Calu3 (cell line): Measurements from ENCODE around the gene NOVA2. TPM values are rescaled to one million over a fixed set of nuclear protein-coding genes. Genes with fewer than 3 reads are reported as not detected.

ENCODE experiments used
- BruUV-seq: library from RNA; stranded (reverse); fragments of 400-500 nt; replicated peaks from 2 replicates; lab custom pipeline; 2021; lab: Mats Ljungman, UMichigan
- CTCF ChIA-PET: fragments of 300-600 bp; sonication (Branson Sonifier 250); formaldehyde crosslinking; loops from one replicate; lab custom pipeline; 2022; ENCODE audit warnings: antibody characterized with exemption; lab: Charles Lee
- DNase-seq: peaks from one replicate; pipeline ENCODE4 v3.0.0; 2022
- H3K27ac Mint-ChIP-seq: one replicate; pipeline ENCODE4 v1.8.0; 2022; ENCODE audit warnings: mixed read lengths; ENCODE audit not compliant: unreplicated experiment
- H3K27me3 Mint-ChIP-seq: one replicate; pipeline ENCODE4 v1.8.0; 2022; ENCODE audit warnings: mixed read lengths; ENCODE audit not compliant: unreplicated experiment
- H3K36me3 Mint-ChIP-seq: one replicate; pipeline ENCODE4 v1.8.0; 2022; ENCODE audit warnings: mild to moderate bottlenecking, moderate library complexity, mixed read lengths; ENCODE audit not compliant: insufficient read depth, unreplicated experiment
- H3K4me1 Mint-ChIP-seq: one replicate; pipeline ENCODE4 v1.8.0; 2022; ENCODE audit warnings: mild to moderate bottlenecking, low read depth, mixed read lengths; ENCODE audit not compliant: unreplicated experiment
- H3K4me3 Mint-ChIP-seq: one replicate; pipeline ENCODE4 v1.8.0; 2022; ENCODE audit warnings: mild to moderate bottlenecking, low read depth, moderate library complexity, mixed read lengths; ENCODE audit not compliant: unreplicated experiment
- H3K9me3 Mint-ChIP-seq: one replicate; pipeline ENCODE4 v1.8.0; 2022; ENCODE audit warnings: low read depth, mixed read lengths; ENCODE audit not compliant: unreplicated experiment
- CTCF ChIP-seq: fragments of 200-600 bp; IDR thresholded peaks from one replicate; pipeline ENCODE4 v1.8.0; 2022; ENCODE audit warnings: antibody characterized with exemption; ENCODE audit not compliant: unreplicated experiment
- intact Hi-C: fragments of 100-400 bp; cut with micrococcal nuclease; formaldehyde crosslinking; loops from one replicate; pipeline ENCODE4 v1.10.0; 2022; ENCODE audit not compliant: unreplicated experiment
- total RNA-seq: library from RNA; stranded (reverse); gene quantifications from 2 replicates; pipeline ENCODE4 v1.2.3, GENCODE V29; 2022

NOVA2 gene
- total RNA-seq, 1 experiment from 2014 or later, result not detected

GRCh38 chr19:46015687-46016425 is 42.2 kb upstream of the NOVA2 start:
- no peaks in the 10 kb centered on the region for H3K9me3 Mint-ChIP-seq
- CTCF ChIA-PET, result interaction anchor here (0.9 to 1.6 kb wide), 6 partner anchors 59 to 199 kb away, joined by 3 to 9 read pairs (median 4); partner anchors contain the start of gene MYPOP
- no peak for DNase-seq
- peak overlapping the region; percentile 75 for H3K27ac Mint-ChIP-seq
- no TSS peak for BruUV-seq
- peak overlapping the region; percentile 87 for H3K4me3 Mint-ChIP-seq
- intact Hi-C loops, result no loop called here
- TF ChIP-seq CTCF, result no peak
- H3K36me3 Mint-ChIP-seq, result peaks cover 20% of the 10 kb centered on the region
- H3K27me3 Mint-ChIP-seq, result peaks cover 27% of the 10 kb centered on the region
- H3K4me1 Mint-ChIP-seq, result peaks cover 21% of the 10 kb centered on the region

GRCh38 chr19:46014941-46015686 is 41.4 kb upstream of the NOVA2 start:
- H3K4me3 Mint-ChIP-seq, result peak overlapping the region; percentile 87
- H3K27ac Mint-ChIP-seq, result no peak overlapping the region
- CTCF ChIA-PET, result interaction anchor here (0.6 to 0.9 kb wide), 3 partner anchors 60 to 74 kb away, joined by 3 to 6 read pairs (median 5); no protein-coding TSS in a partner anchor

GRCh38 chr19:46014534-46014933 is 40.9 kb upstream of the NOVA2 start:
- Mint-ChIP-seq H3K36me3 (peaks cover 27% of the 10 kb centered on the region), H3K27ac (no peak overlapping the region), H3K4me3 (peak overlapping the region; percentile 87), H3K9me3 (no peaks in the 10 kb centered on the region), H3K4me1 (peaks cover 21% of the 10 kb centered on the region), H3K27me3 (peaks cover 27% of the 10 kb centered on the region)
- DNase-seq, result no peak
- CTCF ChIA-PET, result no interaction called here
- BruUV-seq, result no TSS peak
- intact Hi-C loops, result no loop called here
- no peak for TF ChIP-seq CTCF

More at GRCh38 chr19:46014941-46015686, 41.4 kb upstream of the NOVA2 start:
- peak; percentile 71 for DNase-seq
- Mint-ChIP-seq H3K9me3 (no peaks in the 10 kb centered on the region), H3K4me1 (peaks cover 21% of the 10 kb centered on the region), H3K27me3 (peaks cover 27% of the 10 kb centered on the region), H3K36me3 (peaks cover 21% of the 10 kb centered on the region)
- no peak for TF ChIP-seq CTCF
- intact Hi-C loops, result no loop called here
- no TSS peak for BruUV-seq

GRCh38 chr19:46009530-46010510 is 36.2 kb upstream of the NOVA2 start:
- H3K27me3 Mint-ChIP-seq, result peaks cover 5% of the 10 kb centered on the region
- H3K9me3 Mint-ChIP-seq, result no peaks in the 10 kb centered on the region
- no peak overlapping the region for H3K4me3 Mint-ChIP-seq
- CTCF ChIA-PET, result interaction anchor here (1.1 to 1.6 kb wide), 2 partner anchors 14 to 67 kb away, joined by 3 to 4 read pairs; partner anchors contain the start of gene CCDC61
- peaks cover 27% of the 10 kb centered on the region for H3K36me3 Mint-ChIP-seq
- H3K4me1 Mint-ChIP-seq, result no peaks in the 10 kb centered on the region
- intact Hi-C loops, result no loop called here
- DNase-seq, result peak; percentile 69
- BruUV-seq, result no TSS peak
- peak; percentile 92 for TF ChIP-seq CTCF
- no peak overlapping the region for H3K27ac Mint-ChIP-seq
